HG02571 (cell line): ENCODE data around the gene FMO2.
A peak's percentile ranks its signal among the peaks of the same experiment; 100 is the strongest.
"Not testable (repeated sequence)": the region's sequence is repeated elsewhere in the genome, so short reads cannot be mapped to it uniquely, and the experiment has no call there.

Source experiments
- ATAC-seq: cut with Tn5 transposase; IDR thresholded peaks from one replicate; pipeline ENCODE4 v1.9.1; 2021; ENCODE audit warnings: mild to moderate bottlenecking, moderate library complexity; ENCODE audit not compliant: unreplicated experiment

FMO2 gene

GRCh38 chr1:171219346-171220080 lies 34.4 kb downstream of the FMO2 start:
- ATAC-seq: no peak

- no peak for ATAC-seq
These were observed 35.0 kb downstream of the FMO2 start for GRCh38 chr1:171220081-171220420.

GRCh38 chr1:171220581-171221054 lies 35.5 kb downstream of the FMO2 start:
- no peak for ATAC-seq

GRCh38 chr1:171221665-171222591 lies 36.8 kb downstream of the FMO2 start:
- no peak for ATAC-seq

GRCh38 chr1:171222936-171223335 lies 37.8 kb downstream of the FMO2 start:
- ATAC-seq: no peak

GRCh38 chr1:171224257-171224656 lies 39.2 kb downstream of the FMO2 start:
- ATAC-seq: not testable (repeated sequence)

- peak; percentile 92 for ATAC-seq
These were observed 41.8 kb downstream of the FMO2 start for GRCh38 chr1:171226747-171227370.

GRCh38 chr1:171231326-171231725 lies 46.2 kb downstream of the FMO2 start:
- ATAC-seq: no peak

- ATAC-seq: no peak
These were observed 48.1 kb downstream of the FMO2 start for GRCh38 chr1:171233183-171233582.

GRCh38 chr1:171236231-171236630 lies 51.1 kb downstream of the FMO2 start:
- ATAC-seq: not testable (repeated sequence)

- no peak for ATAC-seq
These were observed 58.8 kb downstream of the FMO2 start for GRCh38 chr1:171243878-171244277.

- peak; percentile 78 for ATAC-seq
These were observed 60.5 kb downstream of the FMO2 start for GRCh38 chr1:171245458-171246064.

GRCh38 chr1:171247501-171247900 lies 62.4 kb downstream of the FMO2 start:
- ATAC-seq: no peak

- ATAC-seq: no peak
These were observed 63.2 kb downstream of the FMO2 start, which contains the start of gene FMO1 for GRCh38 chr1:171248302-171248701. FMO1 (plus strand) TSS chr1:171248494; CDS start chr1:171258088, 9,594 bp downstream.

- no peak for ATAC-seq
These were observed 63.7 kb downstream of the FMO2 start for GRCh38 chr1:171248841-171249240.

- ATAC-seq: no peak
These were observed 65.2 kb downstream of the FMO2 start for GRCh38 chr1:171250263-171250662.

GRCh38 chr1:171251042-171251951 lies 66.2 kb downstream of the FMO2 start:
- peak; percentile 63 for ATAC-seq

GRCh38 chr1:171251952-171252300 lies 66.8 kb downstream of the FMO2 start:
- no peak for ATAC-seq

- ATAC-seq: peak; percentile 92
These were observed 67.4 kb downstream of the FMO2 start for GRCh38 chr1:171252482-171252881.

- ATAC-seq: no peak
These were observed 69.8 kb downstream of the FMO2 start for GRCh38 chr1:171254859-171255258.
